SK-N-SH (cell line): Measurements from ENCODE around the gene DLG2. TPM values are rescaled to one million over a fixed set of nuclear protein-coding genes. Genes with fewer than 3 reads are reported as not detected.

ENCODE experiments used
- CTCF ChIA-PET: fragments of 300-600, 350-600 bp; formaldehyde crosslinking; extraction: SDS; loops from one replicate; lab custom pipeline; 2021; lab: Yijun Ruan, JAX
- POLR2A ChIA-PET: fragments of 350-600 bp; sonication (Branson Sonifier 250); formaldehyde crosslinking; extraction: SDS; loops from one replicate; lab custom pipeline; 2020; ENCODE audit warnings: antibody characterized with exemption, inconsistent platforms; lab: Yijun Ruan, JAX
- DNase-seq: peaks from one replicate; pipeline ENCODE4 v3.0.0; 2012
- H2AFZ ChIP-seq: fragments of 200-600 bp; sonication (generic); 2 replicates; pipeline ENCODE4 v1.8.1; 2016; ENCODE audit warnings: antibody characterized with exemption, mild to moderate bottlenecking, low read depth
- H3F3A ChIP-seq: fragments of 200-600 bp; sonication (generic); replicated peaks from 2 replicates; pipeline ENCODE3; 2016; ENCODE audit warnings: antibody characterized with exemption, mild to moderate bottlenecking; ENCODE audit not compliant: insufficient read depth
- H3K27ac ChIP-seq, 2 experiments: fragments of 200-500 bp in 1 of 2; fragments of 200-600 bp in 1 of 2; sonication (Bioruptor generic) in 1 of 2; sonication (generic), shearing (Covaris generic) in 1 of 2; 2 replicates each; pipeline versions ENCODE4 v1.5.1 to v1.6.1; 2014 to 2016; ENCODE audit warnings: low read depth in 2 of 2, inconsistent platforms in 1 of 2, low read length in 1 of 2, mild to moderate bottlenecking in 1 of 2, mixed read lengths in 1 of 2
- H3K27me3 ChIP-seq: fragments of 200-600 bp; sonication (generic), shearing (Covaris generic); 2 replicates; pipeline ENCODE4 v1.6.1; 2016; ENCODE audit warnings: mixed run types; ENCODE audit not compliant: insufficient read depth
- H3K36me3 ChIP-seq, 2 experiments: fragments of 200-500 bp in 1 of 2; fragments of 200-600 bp in 1 of 2; sonication (Bioruptor generic) in 1 of 2; sonication (generic) in 1 of 2; replicated peaks in 1 of 2; 2 replicates each; pipeline versions ENCODE3 to v1.5.1; 2014 to 2016; ENCODE audit warnings: low read length in 1 of 2, mild to moderate bottlenecking in 1 of 2; ENCODE audit not compliant: insufficient read depth in 2 of 2, control insufficient read depth in 1 of 2
- H3K4me1 ChIP-seq, 2 experiments: fragments of 200-500 bp in 1 of 2; fragments of 200-600 bp in 1 of 2; sonication (Bioruptor generic) in 1 of 2; sonication (generic), shearing (Covaris generic) in 1 of 2; 2 replicates each; pipeline versions ENCODE4 v1.5.1 to v1.6.1; 2014 to 2016; ENCODE audit warnings: low read depth in 1 of 2, low read length in 1 of 2, mixed run types in 1 of 2; ENCODE audit not compliant: insufficient read depth in 2 of 2, control insufficient read depth in 1 of 2
- H3K4me2 ChIP-seq: fragments of 200-600 bp; sonication (generic), shearing (Covaris generic); 2 replicates; pipeline ENCODE4 v1.6.1; 2017; ENCODE audit warnings: mixed run types
- H3K4me3 ChIP-seq, 2 experiments: fragments of 200-500 bp in 1 of 2; fragments of 200-600 bp in 1 of 2; sonication (Bioruptor generic) in 1 of 2; sonication (generic), shearing (Covaris generic) in 1 of 2; 2 replicates each; pipeline versions ENCODE4 v1.5.1 to v1.8.1; 2014 to 2016; ENCODE audit warnings: low read depth in 2 of 2, inconsistent platforms in 1 of 2, low read length in 1 of 2, mild to moderate bottlenecking in 1 of 2, mixed read lengths in 1 of 2, moderate library complexity in 1 of 2
- H3K79me2 ChIP-seq: fragments of 200-600 bp; sonication (generic); 2 replicates; pipeline ENCODE4 v1.8.1; 2017; ENCODE audit warnings: mild to moderate bottlenecking; ENCODE audit not compliant: insufficient read depth
- H3K9ac ChIP-seq: fragments of 200-600 bp; sonication (generic); 2 replicates; pipeline ENCODE4 v1.6.1; 2017; ENCODE audit warnings: mixed run types
- H3K9me2 ChIP-seq: fragments of 200-600 bp; sonication (generic); 2 replicates; pipeline ENCODE4 v1.6.1; 2017; ENCODE audit warnings: mixed run types
- H3K9me3 ChIP-seq: fragments of 200-600 bp; sonication (generic); 2 replicates; pipeline ENCODE4 v1.6.1; 2017; ENCODE audit warnings: mixed run types, mild to moderate bottlenecking, moderate library complexity
- H4K20me1 ChIP-seq: fragments of 200-600 bp; sonication (generic); 2 replicates; pipeline ENCODE4 v1.6.1; 2017; ENCODE audit warnings: mild to moderate bottlenecking, mixed run types; ENCODE audit not compliant: insufficient read depth
- CHD2 ChIP-seq: fragments of 150-350 bp; IDR thresholded peaks from 2 replicates; pipeline ENCODE4 v1.6.1; 2018; ENCODE audit warnings: low read length; ENCODE audit not compliant: partially characterized antibody
- FOSL2 ChIP-seq: IDR thresholded peaks from 2 replicates; pipeline ENCODE4 v1.4.0; 2012; ENCODE audit warnings: low read depth, mild to moderate bottlenecking, moderate library complexity, borderline replicate concordance
- FOXJ3 ChIP-seq: sonication (generic); formaldehyde crosslinking; IDR thresholded peaks from 2 replicates; pipeline ENCODE4 v1.5.1; 2020; ENCODE audit warnings: mild to moderate bottlenecking, missing genetic modification reagents
- GABPA ChIP-seq: IDR thresholded peaks from 2 replicates; pipeline ENCODE4 v1.4.0; 2012; ENCODE audit warnings: low read depth, mild to moderate bottlenecking
- JUND ChIP-seq: IDR thresholded peaks from 2 replicates; pipeline ENCODE4 v1.4.0; 2012
- RCOR1 ChIP-seq: fragments of 150-350 bp; IDR thresholded peaks from 2 replicates; pipeline ENCODE4 v1.6.1; 2017; ENCODE audit warnings: antibody characterized with exemption, low read length
- RXRA ChIP-seq: IDR thresholded peaks from 2 replicates; pipeline ENCODE4 v1.4.0; 2012; ENCODE audit warnings: low read depth, mild to moderate bottlenecking, borderline replicate concordance
- TAF1 ChIP-seq: IDR thresholded peaks from 2 replicates; pipeline ENCODE4 v1.6.1; 2012; ENCODE audit warnings: low read depth, mild to moderate bottlenecking, low read length, moderate library complexity, borderline replicate concordance
- TCF12 ChIP-seq: IDR thresholded peaks from 2 replicates; pipeline ENCODE4 v1.4.0; 2012
- WGBS: methylation state at CpG from one replicate; pipeline ENCODE4 v1.1.6; 2017; ENCODE audit warnings: low lambda C conversion rate; 5-methylcytosine and 5-hydroxymethylcytosine counted together
- polyA plus RNA-seq, 3 experiments: library from polyadenylated mRNA; depleted of rRNA; stranded (reverse); fragments of >200 nt; gene quantifications; 2 replicates each; pipeline ENCODE4 v1.2.3, GENCODE V29; 2012
- TF ChIP-seq, protein P1 (sequence below): IDR thresholded peaks from 2 replicates; pipeline ENCODE4; 2012
- TF ChIP-seq, protein P2 (sequence below): IDR thresholded peaks from 2 replicates; pipeline ENCODE4 v1.4.0; 2012; ENCODE audit warnings: low read depth, borderline replicate concordance
- TF ChIP-seq, protein P3 (sequence below): fragments of 150-350 bp; IDR thresholded peaks from 2 replicates; pipeline ENCODE4 v1.6.1; 2016; ENCODE audit warnings: mild to moderate bottlenecking, low read depth, low read length

Gene DLG2
- polyA plus RNA-seq, 1 of the 3 experiments (the other 2 are of a cell fraction), result 0.21 TPM

DNA sequence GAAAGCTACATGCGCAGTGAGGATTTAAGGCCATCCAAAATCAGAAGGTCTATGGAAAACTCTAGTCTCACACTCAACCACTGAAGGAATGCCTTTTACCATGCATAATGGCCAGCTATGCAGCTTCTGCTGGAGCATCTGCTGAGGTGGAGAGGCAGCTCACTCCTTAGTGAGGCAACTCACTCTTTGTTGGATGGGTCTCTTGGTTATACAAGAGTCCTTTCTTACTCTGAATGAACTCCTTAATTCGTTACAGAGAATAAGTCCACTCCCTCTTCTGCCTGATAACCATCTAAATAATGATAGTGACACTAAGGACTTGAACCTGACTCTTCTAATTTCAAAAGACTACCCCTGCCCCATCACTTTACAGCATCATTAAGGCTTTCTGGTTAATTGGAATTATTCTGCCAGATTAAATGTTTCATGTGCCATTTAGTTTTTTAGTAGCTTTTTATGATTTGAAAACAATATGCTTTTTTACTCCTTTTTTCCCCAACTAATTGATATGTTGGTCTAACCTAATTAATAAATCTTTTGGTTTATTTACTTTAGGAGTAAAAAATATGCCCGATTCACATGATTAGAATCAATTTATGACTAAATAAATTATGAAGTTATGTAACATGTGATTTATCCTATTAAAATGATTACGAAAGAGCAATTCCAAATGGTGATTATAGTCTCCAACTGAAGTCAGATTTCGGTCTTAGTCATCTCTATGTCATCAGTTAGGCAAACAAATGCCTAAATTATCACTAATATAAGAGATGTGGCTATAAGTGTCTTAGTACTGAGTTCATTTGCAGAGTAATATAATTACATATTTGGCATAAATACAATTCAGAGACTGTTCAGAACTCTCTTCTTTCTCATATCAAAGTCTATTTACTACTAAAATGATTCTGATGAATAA lies 2054.3 kb downstream of the DLG2 start:
- H4K20me1 ChIP-seq, result no peaks in the 10 kb centered on the region
- no peak overlapping the region for H3K4me3 ChIP-seq
- 0 out of 4 replicates have a peak overlapping the region, but pooled peaks of 1 of the 2 experiments have one; percentile 31 for H3K27ac ChIP-seq
- 42% methylated on average over 5 of the region's 5 CpGs for WGBS
- H2AFZ ChIP-seq, result no peak overlapping the region
- no peaks in the 10 kb centered on the region for H3K79me2 ChIP-seq
- H3K9me2 ChIP-seq, result no peaks in the 10 kb centered on the region
- TF ChIP-seq TCF12 (0 out of 2 replicates have a peak, but pooled peaks have one; percentile 24), RCOR1 (no peak), FOSL2 (peak; percentile 45; the same call in 1 of the 2 replicates), JUND (0 out of 2 replicates have a peak, but pooled peaks have one; percentile 5)
- TF ChIP-seq, protein P1, sequence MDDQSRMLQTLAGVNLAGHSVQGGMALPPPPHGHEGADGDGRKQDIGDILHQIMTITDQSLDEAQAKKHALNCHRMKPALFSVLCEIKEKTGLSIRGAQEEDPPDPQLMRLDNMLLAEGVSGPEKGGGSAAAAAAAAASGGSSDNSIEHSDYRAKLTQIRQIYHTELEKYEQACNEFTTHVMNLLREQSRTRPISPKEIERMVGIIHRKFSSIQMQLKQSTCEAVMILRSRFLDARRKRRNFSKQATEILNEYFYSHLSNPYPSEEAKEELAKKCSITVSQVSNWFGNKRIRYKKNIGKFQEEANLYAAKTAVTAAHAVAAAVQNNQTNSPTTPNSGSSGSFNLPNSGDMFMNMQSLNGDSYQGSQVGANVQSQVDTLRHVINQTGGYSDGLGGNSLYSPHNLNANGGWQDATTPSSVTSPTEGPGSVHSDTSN, result 0 out of 2 replicates have a peak, but pooled peaks have one; percentile 10
- TF ChIP-seq, all 33 proteins: peak for 4
- peaks cover 3 to 46% of the 10 kb centered on the region in 2 experiments for H3K4me1 ChIP-seq
- no peaks in the 10 kb centered on the region for H3K9me3 ChIP-seq
- no peak for DNase-seq
- no peaks in the 10 kb centered on the region for H3K27me3 ChIP-seq
- no peaks in the 10 kb centered on the region for H3K36me3 ChIP-seq
- no peaks in the 10 kb centered on the region for H3F3A ChIP-seq
- CTCF ChIA-PET, result interaction anchor here (1.0 kb wide), 1 partner anchor 22 kb away, joined by 3 read pairs; no protein-coding TSS in a partner anchor
- H3K9ac ChIP-seq, result no peak overlapping the region
- no peak overlapping the region for H3K4me2 ChIP-seq
- POLR2A ChIA-PET, result no interaction called here

DNA sequence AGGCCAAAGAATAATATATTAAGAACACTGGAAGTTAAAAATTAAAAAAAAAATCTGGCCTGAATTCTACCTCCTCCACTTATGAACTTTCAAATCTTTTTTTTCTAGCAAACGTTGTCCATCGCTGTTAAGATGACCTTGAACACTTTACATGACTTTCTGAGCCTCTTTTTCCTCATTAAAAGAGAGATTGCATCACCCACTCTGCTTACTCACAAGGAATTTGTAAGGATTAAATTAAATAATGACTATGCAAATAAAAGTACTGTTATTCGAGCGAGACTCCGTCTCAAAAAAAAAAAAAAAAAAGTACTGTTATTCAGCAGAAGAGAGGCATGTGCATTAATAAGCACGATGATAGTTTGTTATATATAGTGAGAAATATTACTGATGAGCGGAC lies 2055.8 kb downstream of the DLG2 start:
- POLR2A ChIA-PET, result no interaction called here
- TF ChIP-seq TAF1 (no peak), FOXJ3 (no peak), TCF12 (no peak)
- no peaks in the 10 kb centered on the region for H3K36me3 ChIP-seq
- H4K20me1 ChIP-seq, result no peaks in the 10 kb centered on the region
- H3K9me2 ChIP-seq, result no peaks in the 10 kb centered on the region
- H3K9me3 ChIP-seq, result no peaks in the 10 kb centered on the region
- H3K79me2 ChIP-seq, result no peaks in the 10 kb centered on the region
- no peak for DNase-seq
- no peak overlapping the region for H3K9ac ChIP-seq
- H3K27me3 ChIP-seq, result no peaks in the 10 kb centered on the region
- WGBS, result 53% methylated on average over 7 of the region's 7 CpGs
- no peak overlapping the region for H2AFZ ChIP-seq
- peaks cover 3 to 59% of the 10 kb centered on the region in 2 experiments for H3K4me1 ChIP-seq
- no peak overlapping the region for H3K4me3 ChIP-seq
- peaks cover 4% of the 10 kb centered on the region for H3F3A ChIP-seq
- no peak overlapping the region for H3K27ac ChIP-seq
- CTCF ChIA-PET, result no interaction called here
- no peak overlapping the region for H3K4me2 ChIP-seq

DNA sequence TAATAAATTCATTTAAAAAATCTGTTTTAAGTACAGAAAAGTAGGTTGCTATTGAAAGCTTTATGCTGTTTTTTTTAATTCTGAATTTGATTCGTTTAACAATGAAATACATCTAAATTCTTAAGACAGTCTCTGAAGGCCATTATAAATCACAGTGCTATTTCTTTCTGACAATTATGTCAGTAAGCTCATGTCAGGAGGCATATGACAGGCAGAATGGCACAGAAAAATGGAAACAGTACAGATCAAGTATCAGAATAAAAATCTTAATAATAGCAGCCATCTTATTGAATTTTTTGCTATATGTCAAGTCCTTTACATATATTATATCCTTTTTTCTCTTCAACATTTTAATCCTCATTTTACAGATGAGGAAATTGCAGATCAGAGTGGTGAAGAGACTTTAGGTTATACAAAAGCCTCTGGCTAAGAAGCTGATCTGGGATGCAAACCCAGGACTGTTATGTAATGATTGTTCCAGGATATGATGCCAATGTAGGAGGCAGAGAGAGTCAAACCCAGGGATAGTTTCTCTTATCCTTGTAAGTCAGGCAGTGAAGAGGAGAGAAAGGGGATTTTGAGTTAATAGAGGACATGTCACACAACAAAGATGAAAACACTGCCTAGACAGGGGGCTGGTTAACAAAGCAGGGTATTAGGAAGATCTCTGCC lies 2057.9 kb downstream of the DLG2 start:
- no peak overlapping the region for H3K4me2 ChIP-seq
- peaks cover 4% of the 10 kb centered on the region for H3F3A ChIP-seq
- no peaks in the 10 kb centered on the region for H4K20me1 ChIP-seq
- H3K79me2 ChIP-seq, result no peaks in the 10 kb centered on the region
- H3K9me2 ChIP-seq, result no peaks in the 10 kb centered on the region
- CTCF ChIA-PET, result interaction anchor here (0.6 to 1.2 kb wide), 3 partner anchors 10 to 36 kb away, joined by 3 to 4 read pairs (median 3); no protein-coding TSS in a partner anchor
- H3K4me1 ChIP-seq, result peaks cover 3 to 47% of the 10 kb centered on the region in 2 experiments
- H3K36me3 ChIP-seq, result no peaks in the 10 kb centered on the region
- H3K4me3 ChIP-seq, result no peak overlapping the region
- no peak for DNase-seq
- H3K9ac ChIP-seq, result no peak overlapping the region
- H3K27me3 ChIP-seq, result no peaks in the 10 kb centered on the region
- WGBS, result 70% methylated on average over 1 of the region's 1 CpG
- no peaks in the 10 kb centered on the region for H3K9me3 ChIP-seq
- POLR2A ChIA-PET, result no interaction called here
- H3K27ac ChIP-seq, result no peak overlapping the region
- H2AFZ ChIP-seq, result no peak overlapping the region
- no peak for TF ChIP-seq GABPA
- TF ChIP-seq, protein P2, sequence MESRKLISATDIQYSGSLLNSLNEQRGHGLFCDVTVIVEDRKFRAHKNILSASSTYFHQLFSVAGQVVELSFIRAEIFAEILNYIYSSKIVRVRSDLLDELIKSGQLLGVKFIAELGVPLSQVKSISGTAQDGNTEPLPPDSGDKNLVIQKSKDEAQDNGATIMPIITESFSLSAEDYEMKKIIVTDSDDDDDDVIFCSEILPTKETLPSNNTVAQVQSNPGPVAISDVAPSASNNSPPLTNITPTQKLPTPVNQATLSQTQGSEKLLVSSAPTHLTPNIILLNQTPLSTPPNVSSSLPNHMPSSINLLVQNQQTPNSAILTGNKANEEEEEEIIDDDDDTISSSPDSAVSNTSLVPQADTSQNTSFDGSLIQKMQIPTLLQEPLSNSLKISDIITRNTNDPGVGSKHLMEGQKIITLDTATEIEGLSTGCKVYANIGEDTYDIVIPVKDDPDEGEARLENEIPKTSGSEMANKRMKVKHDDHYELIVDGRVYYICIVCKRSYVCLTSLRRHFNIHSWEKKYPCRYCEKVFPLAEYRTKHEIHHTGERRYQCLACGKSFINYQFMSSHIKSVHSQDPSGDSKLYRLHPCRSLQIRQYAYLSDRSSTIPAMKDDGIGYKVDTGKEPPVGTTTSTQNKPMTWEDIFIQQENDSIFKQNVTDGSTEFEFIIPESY, result no peak
- TF ChIP-seq RCOR1, result no peak
- TF ChIP-seq, protein P3, sequence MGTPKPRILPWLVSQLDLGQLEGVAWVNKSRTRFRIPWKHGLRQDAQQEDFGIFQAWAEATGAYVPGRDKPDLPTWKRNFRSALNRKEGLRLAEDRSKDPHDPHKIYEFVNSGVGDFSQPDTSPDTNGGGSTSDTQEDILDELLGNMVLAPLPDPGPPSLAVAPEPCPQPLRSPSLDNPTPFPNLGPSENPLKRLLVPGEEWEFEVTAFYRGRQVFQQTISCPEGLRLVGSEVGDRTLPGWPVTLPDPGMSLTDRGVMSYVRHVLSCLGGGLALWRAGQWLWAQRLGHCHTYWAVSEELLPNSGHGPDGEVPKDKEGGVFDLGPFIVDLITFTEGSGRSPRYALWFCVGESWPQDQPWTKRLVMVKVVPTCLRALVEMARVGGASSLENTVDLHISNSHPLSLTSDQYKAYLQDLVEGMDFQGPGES, result no peak
- no peak for TF ChIP-seq RXRA
- TF ChIP-seq CHD2, result no peak
